HepG2 (cell line): ENCODE measurements around the gene HPS1. TPM values are rescaled to one million over a fixed set of nuclear protein-coding genes. Genes with fewer than 3 reads are reported as not detected.

Experiments used
- ARNTL ChIP-seq: sonication (generic); formaldehyde crosslinking; IDR thresholded peaks from 2 replicates; pipeline ENCODE4 v1.4.0; 2020; ENCODE audit warnings: mild to moderate bottlenecking, missing genetic modification reagents
- CREB1 ChIP-seq, 2 experiments: fragments of 450-650 bp in 1 of 2; IDR thresholded peaks; 2 replicates each; pipeline ENCODE4 v1.6.1; 2016 to 2017; ENCODE audit warnings: control low read depth in 1 of 2, mild to moderate bottlenecking in 1 of 2, missing compliant biosample characterization in 1 of 2, missing genetic modification characterization in 1 of 2
- DNMT3B ChIP-seq: conservative IDR thresholded peaks from 2 replicates; pipeline ENCODE4 v1.6.1; 2016; ENCODE audit warnings: missing biosample characterization, control low read depth
- JUNB ChIP-seq: sonication (generic); formaldehyde crosslinking; IDR thresholded peaks from 2 replicates; pipeline ENCODE4 v1.8.0; 2022; ENCODE audit warnings: missing genetic modification reagents, mild to moderate bottlenecking, borderline replicate concordance
- JUND ChIP-seq: sonication (generic); formaldehyde crosslinking; IDR thresholded peaks from 2 replicates; pipeline ENCODE4 v1.8.0; 2022; ENCODE audit warnings: mild to moderate bottlenecking, missing genetic modification reagents
- KDM2A ChIP-seq: sonication (generic); formaldehyde crosslinking; IDR thresholded peaks from 2 replicates; pipeline ENCODE4 v1.4.0; 2020; ENCODE audit warnings: low read depth, missing genetic modification reagents, borderline replicate concordance
- NFYC ChIP-seq: IDR thresholded peaks from 2 replicates; pipeline ENCODE4 v1.6.1; 2016; ENCODE audit warnings: missing genetic modification reagents, missing compliant biosample characterization
- PHF5A ChIP-seq: IDR thresholded peaks from one replicate; pipeline ENCODE4 v1.6.1; 2018; ENCODE audit warnings: low read depth, missing genetic modification reagents; ENCODE audit not compliant: unreplicated experiment
- PLRG1 ChIP-seq: fragments of 450-650 bp; conservative IDR thresholded peaks from 2 replicates; pipeline ENCODE4 v1.6.1; 2016
- POLR2A ChIP-seq, 2 experiments: IDR thresholded peaks; 2 replicates each; pipeline ENCODE4 v1.6.1; 2011; ENCODE audit warnings: low read depth in 2 of 2, low read length in 2 of 2, mild to moderate bottlenecking in 1 of 2, moderate library complexity in 1 of 2; ENCODE audit not compliant: insufficient read depth in 1 of 2
- RAD51 ChIP-seq: fragments of 450-650 bp; IDR thresholded peaks from 2 replicates; pipeline ENCODE4 v1.6.1; 2016; ENCODE audit warnings: borderline replicate concordance
- RARA ChIP-seq: IDR thresholded peaks from 2 replicates; pipeline ENCODE4 v1.6.1; 2016; ENCODE audit warnings: missing genetic modification reagents, missing compliant biosample characterization
- SALL1 ChIP-seq: sonication (generic); formaldehyde crosslinking; IDR thresholded peaks from 2 replicates; pipeline ENCODE4 v1.8.0; 2022; ENCODE audit warnings: mild to moderate bottlenecking, missing genetic modification reagents
- SCMH1 ChIP-seq: sonication (generic); formaldehyde crosslinking; IDR thresholded peaks from 2 replicates; pipeline ENCODE4 v1.9.0; 2021; ENCODE audit warnings: missing genetic modification reagents, mild to moderate bottlenecking, borderline replicate concordance
- SNAI1 ChIP-seq: sonication (generic); formaldehyde crosslinking; IDR thresholded peaks from 2 replicates; pipeline ENCODE4 v1.5.0; 2020; ENCODE audit warnings: mild to moderate bottlenecking, missing genetic modification reagents, borderline replicate concordance
- SSRP1 ChIP-seq: IDR thresholded peaks from 2 replicates; pipeline ENCODE4 v1.6.1; 2016; ENCODE audit warnings: control low read depth
- STAG1 ChIP-seq: sonication (generic); formaldehyde crosslinking; IDR thresholded peaks from 2 replicates; pipeline ENCODE4 v1.4.0; 2020; ENCODE audit warnings: missing genetic modification reagents
- TSC22D2 ChIP-seq: sonication (generic); formaldehyde crosslinking; IDR thresholded peaks from 2 replicates; pipeline ENCODE4 v1.5.1; 2020; ENCODE audit warnings: missing genetic modification reagents, mild to moderate bottlenecking, borderline replicate concordance
- XRCC5 ChIP-seq: fragments of 200-400 bp; formaldehyde crosslinking; optimal IDR thresholded peaks from 2 replicates; pipeline ENCODE3; 2017; ENCODE audit warnings: mild to moderate bottlenecking, low read length
- ZBTB38 ChIP-seq: sonication (generic); formaldehyde crosslinking; IDR thresholded peaks from 2 replicates; pipeline ENCODE4 v1.5.1; 2020; ENCODE audit warnings: mild to moderate bottlenecking, missing genetic modification reagents
- ZFY ChIP-seq: sonication (generic); formaldehyde crosslinking; IDR thresholded peaks from 2 replicates; pipeline ENCODE4 v1.4.0; 2020; ENCODE audit warnings: missing genetic modification reagents
- ZNF160 ChIP-seq: sonication (generic); formaldehyde crosslinking; IDR thresholded peaks from 2 replicates; pipeline ENCODE4 v1.8.0; 2022; ENCODE audit warnings: mild to moderate bottlenecking, inconsistent platforms, missing genetic modification reagents
- ZNF296 ChIP-seq: sonication (generic); formaldehyde crosslinking; conservative IDR thresholded peaks from 2 replicates; pipeline ENCODE4 v1.5.0; 2020; ENCODE audit warnings: mild to moderate bottlenecking, missing genetic modification reagents
- ZNF350 ChIP-seq: sonication (generic); formaldehyde crosslinking; IDR thresholded peaks from 2 replicates; pipeline ENCODE4 v1.4.0; 2020; ENCODE audit warnings: mild to moderate bottlenecking, low read depth, missing genetic modification reagents, borderline replicate concordance
- ZSCAN12 ChIP-seq: sonication (generic); formaldehyde crosslinking; IDR thresholded peaks from 2 replicates; pipeline ENCODE4 v1.9.0; 2021; ENCODE audit warnings: mild to moderate bottlenecking, missing genetic modification reagents
- ZSCAN22 ChIP-seq: sonication (generic); formaldehyde crosslinking; IDR thresholded peaks from 2 replicates; pipeline ENCODE4 v1.4.0; 2020; ENCODE audit warnings: mild to moderate bottlenecking, missing genetic modification reagents
- polyA plus RNA-seq, 8 experiments: library from polyadenylated mRNA; depleted of rRNA in 3 of 8; stranded (reverse) in 7 of 8; unstranded in 1 of 8; fragments of >200 nt; fragmentation: Illumina TruSeq in 4 of 8; extraction: Trizol in 4 of 8; gene quantifications; 2 replicates each; pipeline versions ENCODE4 v1.2.1 to v1.2.3, GENCODE V29; 2011 to 2016; ENCODE audit warnings: low read depth in 4 of 8, missing spikeins in 1 of 8, mixed read lengths in 1 of 8; ENCODE audit not compliant: insufficient read depth in 1 of 8
- total RNA-seq, 5 experiments: library from RNA; depleted of rRNA; stranded (reverse); fragments of >200 nt; fragmentation: Illumina TruSeq; extraction: Trizol; gene quantifications; 2 replicates each; pipeline ENCODE4 v1.2.3, GENCODE V29; 2016; ENCODE audit warnings: low read depth in 1 of 5
- TF ChIP-seq, protein P1 (sequence below): sonication (generic); formaldehyde crosslinking; IDR thresholded peaks from 2 replicates; pipeline ENCODE4 v1.5.0; 2020; ENCODE audit warnings: missing genetic modification reagents, mild to moderate bottlenecking, borderline replicate concordance
- TF ChIP-seq, protein P2 (sequence below): sonication (generic); formaldehyde crosslinking; IDR thresholded peaks from 2 replicates; pipeline ENCODE4 v1.5.0; 2020; ENCODE audit warnings: mild to moderate bottlenecking, missing genetic modification reagents
- TF ChIP-seq, protein P3 (sequence below), 2 experiments: sonication (generic) in 1 of 2; formaldehyde crosslinking in 1 of 2; IDR thresholded peaks; 2 replicates each; pipeline versions ENCODE4 v1.5.1 to v1.6.1; 2011 to 2020; ENCODE audit warnings: borderline replicate concordance in 1 of 2, low read depth in 1 of 2, low read length in 1 of 2, mild to moderate bottlenecking in 1 of 2, missing genetic modification reagents in 1 of 2, moderate library complexity in 1 of 2

The HPS1 gene
- total and polyA plus RNA-seq, 2 of the 13 experiments (the other 11 are each of a cell fraction or from before 2014, with no cell fraction given) = 24.6 to 25.8 TPM

- TF ChIP-seq, protein P1, sequence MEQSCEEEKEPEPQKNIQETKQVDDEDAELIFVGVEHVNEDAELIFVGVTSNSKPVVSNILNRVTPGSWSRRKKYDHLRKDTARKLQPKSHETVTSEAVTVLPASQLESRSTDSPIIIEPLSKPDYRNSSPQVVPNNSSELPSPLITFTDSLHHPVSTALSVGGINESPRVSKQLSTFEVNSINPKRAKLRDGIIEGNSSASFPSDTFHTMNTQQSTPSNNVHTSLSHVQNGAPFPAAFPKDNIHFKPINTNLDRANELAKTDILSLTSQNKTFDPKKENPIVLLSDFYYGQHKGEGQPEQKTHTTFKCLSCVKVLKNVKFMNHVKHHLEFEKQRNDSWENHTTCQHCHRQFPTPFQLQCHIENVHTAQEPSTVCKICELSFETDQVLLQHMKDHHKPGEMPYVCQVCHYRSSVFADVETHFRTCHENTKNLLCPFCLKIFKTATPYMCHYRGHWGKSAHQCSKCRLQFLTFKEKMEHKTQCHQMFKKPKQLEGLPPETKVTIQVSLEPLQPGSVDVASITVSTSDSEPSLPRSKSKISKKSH (CRISPR knock-in tag) = no peak
- TF ChIP-seq NFYC (CRISPR knock-in tag) (no peak), KDM2A (CRISPR knock-in tag) (no peak), ZNF296 (CRISPR knock-in tag) (no peak), CREB1 (IDR thresholded peaks at IDR 0.05) (no peak), CREB1 (CRISPR knock-in tag; IDR thresholded peaks at IDR 0.05) (no peak), SSRP1 (no peak), ZBTB38 (no peak), ARNTL (CRISPR knock-in tag) (no peak), SCMH1 (CRISPR knock-in tag) (no peak), RARA (CRISPR knock-in tag) (no peak), STAG1 (no peak), SALL1 (no peak), ZSCAN12 (CRISPR knock-in tag) (no peak), ZFY (CRISPR knock-in tag) (no peak), ZNF350 (CRISPR knock-in tag) (no peak), PHF5A (CRISPR knock-in tag) (no peak), XRCC5 (no peak), SNAI1 (peak; percentile 34; the same call in 1 of the 2 replicates), ZSCAN22 (CRISPR knock-in tag) (no peak), TSC22D2 (CRISPR knock-in tag) (no peak), DNMT3B (CRISPR knock-in tag) (no peak), JUNB (CRISPR knock-in tag) (no peak), PLRG1 (no peak), JUND (CRISPR knock-in tag) (no peak), POLR2A (IDR thresholded peaks at IDR 0.05; ENCODE audit: insufficient read depth in 1 of 2, low read depth in 2 of 2, low read length in 2 of 2) (no peak), RAD51 (no peak), ZNF160 (no peak)
- TF ChIP-seq, protein P2, sequence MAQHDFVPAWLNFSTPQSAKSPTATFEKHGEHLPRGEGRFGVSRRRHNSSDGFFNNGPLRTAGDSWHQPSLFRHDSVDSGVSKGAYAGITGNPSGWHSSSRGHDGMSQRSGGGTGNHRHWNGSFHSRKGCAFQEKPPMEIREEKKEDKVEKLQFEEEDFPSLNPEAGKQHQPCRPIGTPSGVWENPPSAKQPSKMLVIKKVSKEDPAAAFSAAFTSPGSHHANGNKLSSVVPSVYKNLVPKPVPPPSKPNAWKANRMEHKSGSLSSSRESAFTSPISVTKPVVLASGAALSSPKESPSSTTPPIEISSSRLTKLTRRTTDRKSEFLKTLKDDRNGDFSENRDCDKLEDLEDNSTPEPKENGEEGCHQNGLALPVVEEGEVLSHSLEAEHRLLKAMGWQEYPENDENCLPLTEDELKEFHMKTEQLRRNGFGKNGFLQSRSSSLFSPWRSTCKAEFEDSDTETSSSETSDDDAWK (CRISPR knock-in tag) = no peak
- TF ChIP-seq, protein P3, sequence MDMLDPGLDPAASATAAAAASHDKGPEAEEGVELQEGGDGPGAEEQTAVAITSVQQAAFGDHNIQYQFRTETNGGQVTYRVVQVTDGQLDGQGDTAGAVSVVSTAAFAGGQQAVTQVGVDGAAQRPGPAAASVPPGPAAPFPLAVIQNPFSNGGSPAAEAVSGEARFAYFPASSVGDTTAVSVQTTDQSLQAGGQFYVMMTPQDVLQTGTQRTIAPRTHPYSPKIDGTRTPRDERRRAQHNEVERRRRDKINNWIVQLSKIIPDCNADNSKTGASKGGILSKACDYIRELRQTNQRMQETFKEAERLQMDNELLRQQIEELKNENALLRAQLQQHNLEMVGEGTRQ (IDR thresholded peaks at IDR 0.05; ENCODE audit: low read depth, low read length) = no peak
- TF ChIP-seq, protein P3 (CRISPR knock-in tag; IDR thresholded peaks at IDR 0.05; ENCODE audit: borderline replicate concordance) = no peak
Measured at GRCh38 chr10:98446151-98446660, 529 bp downstream of the HPS1 start (continued).
